ENCODE measurements around the gene PCGF2. TPM values are rescaled to one million over a fixed set of nuclear protein-coding genes. Genes with fewer than 3 reads are reported as not detected.

Gene PCGF2
- polyA plus RNA-seq, 3 donors = 0.60 TPM; not detected in 2

GRCh38 chr17:38773258-38773657, 25.1 kb upstream of the PCGF2 start:
- H3K9me3 Mint-ChIP-seq = no peaks in the 10 kb centered on the region
- H3K27ac Mint-ChIP-seq = peak overlapping the region in 1 of 7 donors; percentile 37
- H3K4me2 ChIP-seq (replicated peaks; ENCODE audit: extremely low read depth, low read length, poor library complexity, severe bottlenecking) = no peak overlapping the region
- H3K9ac ChIP-seq (ENCODE audit: insufficient read depth, low read length, poor library complexity, severe bottlenecking) = no peak overlapping the region
- H2AFZ ChIP-seq (ENCODE audit: insufficient read depth, low read depth, low read length, poor library complexity, severe bottlenecking) = no peak overlapping the region
- no peak for TF ChIP-seq CTCF (IDR thresholded peaks at IDR 0.05)
- no peaks in the 10 kb centered on the region for H3K4me1 ChIP-seq (ENCODE audit: control insufficient read depth in 1 of 2, insufficient read depth in 2 of 2, low read length in 2 of 2)
- no peaks in the 10 kb centered on the region for H4K20me1 ChIP-seq (ENCODE audit: insufficient read depth, low read length)
- H3K27me3 Mint-ChIP-seq (ENCODE audit: low read depth in 3 of 3) = peaks cover 0 to 5% (median 0%) of the 10 kb centered on the region in 3 donors
- intact Hi-C loops (cut with micrococcal nuclease) = no loop called here
- H3K9me3 ChIP-seq (replicated peaks in 1 of 2; ENCODE audit: control insufficient read depth in 1 of 2, insufficient read depth in 1 of 2, low read length in 2 of 2) = no peaks in the 10 kb centered on the region
- H3K4me3 ChIP-seq (replicated peaks in 1 of 3; ENCODE audit: low read depth in 2 of 3, low read length in 3 of 3) = no peak overlapping the region
- peaks cover 76 to 96% of the 10 kb centered on the region in 2 donors for H3K36me3 Mint-ChIP-seq
- H3K36me3 ChIP-seq (replicated peaks in 1 of 2; ENCODE audit: control insufficient read depth in 1 of 2, insufficient read depth in 2 of 2, low read length in 2 of 2) = peaks cover 82 to 98% of the 10 kb centered on the region in 2 donors
- no peak overlapping the region for H3K27ac ChIP-seq (ENCODE audit: low read depth in 1 of 2, low read length in 2 of 2)
- H3K4me3 Mint-ChIP-seq = no peak overlapping the region
- no peaks in the 10 kb centered on the region for H3K4me1 Mint-ChIP-seq
- no peaks in the 10 kb centered on the region for H3K79me2 ChIP-seq (ENCODE audit: insufficient read depth, low read length)
- DNase-seq = no peak
- H3K27me3 ChIP-seq (ENCODE audit: control insufficient read depth in 2 of 2, insufficient read depth in 2 of 2, low read length in 2 of 2) = no peaks in the 10 kb centered on the region

GRCh38 chr17:38768417-38768816, 20.3 kb upstream of the PCGF2 start:
- H2AFZ ChIP-seq (ENCODE audit: insufficient read depth, low read depth, low read length, poor library complexity, severe bottlenecking) = no peak overlapping the region
- no peaks in the 10 kb centered on the region for H3K4me1 ChIP-seq (ENCODE audit: control insufficient read depth in 1 of 2, insufficient read depth in 2 of 2, low read length in 2 of 2)
- H4K20me1 ChIP-seq (ENCODE audit: insufficient read depth, low read length) = peaks cover 17% of the 10 kb centered on the region
- peaks cover 87 to 100% of the 10 kb centered on the region in 2 donors for H3K36me3 ChIP-seq (replicated peaks in 1 of 2; ENCODE audit: control insufficient read depth in 1 of 2, insufficient read depth in 2 of 2, low read length in 2 of 2)
- H3K9ac ChIP-seq (ENCODE audit: insufficient read depth, low read length, poor library complexity, severe bottlenecking) = no peak overlapping the region
- H3K4me2 ChIP-seq (replicated peaks; ENCODE audit: extremely low read depth, low read length, poor library complexity, severe bottlenecking) = no peak overlapping the region
- no peaks in the 10 kb centered on the region for H3K9me3 ChIP-seq (replicated peaks in 1 of 2; ENCODE audit: control insufficient read depth in 1 of 2, insufficient read depth in 1 of 2, low read length in 2 of 2)
- Mint-ChIP-seq H3K27me3 (ENCODE audit: low read depth in 3 of 3) (peaks cover 0 to 2% (median 0%) of the 10 kb centered on the region in 3 donors), H3K4me3 (no peak overlapping the region), H3K27ac (peak overlapping the region in 2 of 7 donors; percentile 12 to 20), H3K9me3 (no peaks in the 10 kb centered on the region), H3K4me1 (no peaks in the 10 kb centered on the region), H3K36me3 (peaks cover 90 to 97% of the 10 kb centered on the region in 2 donors)
- no peak overlapping the region for H3K4me3 ChIP-seq (replicated peaks in 1 of 3; ENCODE audit: low read depth in 2 of 3, low read length in 3 of 3)
- no peaks in the 10 kb centered on the region for H3K27me3 ChIP-seq (ENCODE audit: control insufficient read depth in 2 of 2, insufficient read depth in 2 of 2, low read length in 2 of 2)
- intact Hi-C loops (cut with micrococcal nuclease) = no loop called here
- no peak for DNase-seq
- no peak overlapping the region for H3K27ac ChIP-seq (ENCODE audit: low read depth in 1 of 2, low read length in 2 of 2)
- H3K79me2 ChIP-seq (ENCODE audit: insufficient read depth, low read length) = no peaks in the 10 kb centered on the region
- WGBS (ENCODE audit: insufficient coverage) = 96% methylated on average over 4 of the region's 6 CpGs
- no peak for TF ChIP-seq CTCF (IDR thresholded peaks at IDR 0.05)
